Measurements from ENCODE around the gene GAD2. TPM values are rescaled to one million over a fixed set of nuclear protein-coding genes. Genes with fewer than 3 reads are reported as not detected.

Gene GAD2
- total and polyA plus RNA-seq, 9 of the 15 experiments (the other 6 are each of a cell fraction or from before 2014, with no cell fraction given), result not detected

- no peak overlapping the region for H3K9ac ChIP-seq (ENCODE audit: insufficient read depth in 1 of 2, low read depth in 2 of 2, low read length in 2 of 2)
- intact Hi-C loops (cut with micrococcal nuclease) (no loop called here), in situ Hi-C loops (cut with MboI) (no loop called here)
- H3K36me3 ChIP-seq (ENCODE audit: control insufficient read depth, insufficient read depth, low read length), result no peaks in the 10 kb centered on the region
- POLR2A ChIA-PET, result no interaction called here
- H4K20me1 ChIP-seq (replicated peaks; ENCODE audit: control insufficient read depth, insufficient read depth, low read length), result no peaks in the 10 kb centered on the region
- no peaks in the 10 kb centered on the region for H3K4me1 ChIP-seq (replicated peaks in 1 of 2; ENCODE audit: control insufficient read depth in 2 of 2, insufficient read depth in 2 of 2, low read length in 2 of 2)
- H3K4me3 ChIP-seq, result no peak overlapping the region
- peaks cover 0 to 8% of the 10 kb centered on the region in 2 experiments; a peak in 1 of 5 replicates for H3K27me3 ChIP-seq (ENCODE audit: control insufficient read depth in 2 of 2, insufficient read depth in 2 of 2, low read length in 2 of 2)
- no peak overlapping the region for H3K27ac ChIP-seq (ENCODE audit: extremely low read depth, low read depth, low read length)
- no peak for ATAC-seq
- H3K4me2 ChIP-seq (ENCODE audit: insufficient read depth, low read length), result no peak overlapping the region
- CTCF ChIA-PET (ENCODE audit: low intra/inter-chr PET ratio), result no interaction called here
- no peak overlapping the region for H2AFZ ChIP-seq (ENCODE audit: low read depth, low read length)
- H3K9me3 ChIP-seq (replicated peaks; ENCODE audit: control insufficient read depth, insufficient read depth, low read depth, low read length), result no peaks in the 10 kb centered on the region
- TF ChIP-seq GTF2F1 (IDR thresholded peaks at IDR 0.05; ENCODE audit: low read depth, low read length) (no peak), CCAR2 (IDR thresholded peaks at IDR 0.05; ENCODE audit: low read depth, low read length) (no peak), ZNF239 (CRISPR knock-in tag; IDR thresholded peaks at IDR 0.05) (no peak), ZFP30 (CRISPR knock-in tag; IDR thresholded peaks at IDR 0.05; ENCODE audit: borderline replicate concordance) (no peak), STAT6 (CRISPR knock-in tag; IDR thresholded peaks at IDR 0.05) (no peak), HDAC1 (IDR thresholded peaks at IDR 0.05) (no peak), MAFG (tag; conservative IDR thresholded peaks at IDR 0.05) (peak; percentile 66), C11orf30 (IDR thresholded peaks at IDR 0.05; ENCODE audit: low read depth) (peak; percentile 76), MAFK (IDR thresholded peaks at IDR 0.05; ENCODE audit: low read length) (peak; percentile 54; the same call in 1 of the 2 replicates), MAFF (IDR thresholded peaks at IDR 0.05; ENCODE audit: low read length) (peak; percentile 46), KLF6 (CRISPR knock-in tag; IDR thresholded peaks at IDR 0.05; ENCODE audit: borderline replicate concordance) (no peak), NUFIP1 (IDR thresholded peaks at IDR 0.05; ENCODE audit: partially characterized antibody) (no peak), RBM34 (IDR thresholded peaks at IDR 0.05; ENCODE audit: borderline replicate concordance, insufficient read depth, low read length) (no peak), ZNF316 (IDR thresholded peaks at IDR 0.05) (peak; percentile 88), USF1 (CRISPR knock-in tag; IDR thresholded peaks at IDR 0.05) (no peak), EP300 (IDR thresholded peaks at IDR 0.05; ENCODE audit: low read length) (no peak), POLR3A (IDR thresholded peaks at IDR 0.05; ENCODE audit: borderline replicate concordance, extremely low read depth, insufficient read depth, insufficient read length) (no peak)
- no peak for DNase-seq (ENCODE audit: extremely low read depth in 1 of 4, low spot score in 3 of 4)
- no TSS peak for BruUV-seq (replicated peaks)
- WGBS (ENCODE audit: insufficient coverage, low coverage, missing lambda C conversion rate), result 0% methylated on average over 1 of the region's 1 CpG
- no peaks in the 10 kb centered on the region for H3K79me2 ChIP-seq (ENCODE audit: control insufficient read depth, insufficient read depth, low read length)
- no peaks in the 10 kb centered on the region for H3K9me1 ChIP-seq (ENCODE audit: control insufficient read depth, insufficient read depth, low read length)
- no peak for FAIRE-seq
Measured at GRCh38 chr10:26259341-26259740, 42.8 kb downstream of the GAD2 start.

Data from K562 (cell line).